B cell (primary cell): ENCODE measurements around the gene TMSB4X. TPM values are rescaled to one million over a fixed set of nuclear protein-coding genes. Genes with fewer than 3 reads are reported as not detected.

ENCODE experiments used
- ATAC-seq: fragments of 200-7000 bp; cut with Tn5 transposase; one replicate; pipeline ENCODE4 v1.10.0; 2021; ENCODE audit warnings: low read depth, mild to moderate bottlenecking, moderate number of reproducible peaks, moderate library complexity
- CTCF ChIA-PET: fragments of 350-600 bp; sonication (Branson Sonifier 250); formaldehyde crosslinking; loops from one replicate; lab custom pipeline; 2021; ENCODE audit warnings: antibody characterized with exemption, inconsistent platforms; lab: Charles Lee
- POLR2A ChIA-PET: fragments of 350-600 bp; sonication (Branson Sonifier 250); formaldehyde crosslinking; loops from one replicate; lab custom pipeline; 2021; ENCODE audit warnings: antibody characterized with exemption; lab: Charles Lee
- DNase-seq: peaks from one replicate; pipeline ENCODE4 v3.0.0; 2013
- H2AFZ ChIP-seq: 2 replicates; pipeline ENCODE4 v1.6.1; 2012; ENCODE audit warnings: mild to moderate bottlenecking, low read depth, low read length; ENCODE audit not compliant: insufficient read depth, poor library complexity, severe bottlenecking
- H3K27ac ChIP-seq, 2 donors: 1 replicate in 1 of 2; 2 replicates in 1 of 2; pipeline ENCODE4 v1.5.1; 2012 to 2013; ENCODE audit warnings: low read length in 2 of 2, mild to moderate bottlenecking in 2 of 2, moderate library complexity in 1 of 2
- H3K27me3 ChIP-seq, 4 experiments: fragments of 200-600 bp in 1 of 4; sonication (generic) in 1 of 4; replicated peaks in 1 of 4; 1 replicate in 2 of 4; 2 replicates in 2 of 4; pipeline versions ENCODE4 v1.6.1 to v1.7.0; 2013 to 2016; ENCODE audit warnings: low read length in 3 of 4, mild to moderate bottlenecking in 2 of 4, mixed read lengths in 1 of 4, moderate library complexity in 1 of 4; ENCODE audit not compliant: insufficient read depth in 4 of 4, control insufficient read depth in 3 of 4; ENCODE audit errors: control extremely low read depth in 1 of 4
- H3K36me3 ChIP-seq, 2 experiments: replicated peaks in 1 of 2; 1 replicate in 1 of 2; 2 replicates in 1 of 2; pipeline versions ENCODE4 v1.6.1 to v1.7.1; 2013; ENCODE audit warnings: low read length in 1 of 2; ENCODE audit not compliant: insufficient read depth in 2 of 2, control insufficient read depth in 1 of 2; ENCODE audit errors: control extremely low read depth in 1 of 2, extremely low read depth in 1 of 2
- H3K4me1 ChIP-seq, 2 donors: fragments of 200-600 bp in 1 of 2; sonication (generic) in 1 of 2; 1 replicate in 1 of 2; 2 replicates in 1 of 2; pipeline versions ENCODE4 v1.5.1 to v1.6.1; 2013 to 2017; ENCODE audit warnings: low read length in 2 of 2; ENCODE audit not compliant: control insufficient read depth in 2 of 2, insufficient read depth in 2 of 2
- H3K4me2 ChIP-seq: replicated peaks from 2 replicates; pipeline ENCODE3; 2012; ENCODE audit warnings: mild to moderate bottlenecking, low read depth, low read length; ENCODE audit not compliant: poor library complexity, severe bottlenecking
- H3K4me3 ChIP-seq, 5 experiments: fragments of 200-600 bp in 1 of 5; sonication (generic) in 1 of 5; 1 replicate in 3 of 5; 2 replicates in 2 of 5; pipeline versions ENCODE4 v1.5.1 to v1.7.0; 2011 to 2016; ENCODE audit warnings: low read length in 4 of 5, mild to moderate bottlenecking in 4 of 5, low read depth in 2 of 5, control low read depth in 1 of 5, moderate library complexity in 1 of 5; ENCODE audit not compliant: insufficient read depth in 1 of 5; ENCODE audit errors: control extremely low read depth in 1 of 5, extremely low read depth in 1 of 5
- H3K79me2 ChIP-seq: fragments of 200-600 bp; sonication (generic); one replicate; pipeline ENCODE4 v1.6.0; 2016; ENCODE audit warnings: low read length; ENCODE audit not compliant: control insufficient read depth, insufficient read depth
- H3K9ac ChIP-seq: fragments of 200-600 bp; sonication (generic); 2 replicates; pipeline ENCODE4 v1.6.1; 2017; ENCODE audit warnings: mild to moderate bottlenecking, low read length, moderate library complexity
- H3K9me3 ChIP-seq, 3 donors: one replicate each; pipeline versions ENCODE4 v1.6.1 to v1.7.1; 2013; ENCODE audit warnings: low read length in 2 of 3; ENCODE audit not compliant: control insufficient read depth in 2 of 3, insufficient read depth in 1 of 3; ENCODE audit errors: control extremely low read depth in 1 of 3
- H4K20me1 ChIP-seq: 2 replicates; pipeline ENCODE4 v1.6.0; 2012; ENCODE audit warnings: mild to moderate bottlenecking, low read length; ENCODE audit not compliant: insufficient read depth, control insufficient read depth, poor library complexity, severe bottlenecking
- H3K27ac Mint-ChIP-seq: one replicate; pipeline ENCODE4 v1.8.0; 2021; ENCODE audit warnings: mixed read lengths
- H3K27me3 Mint-ChIP-seq: one replicate; pipeline ENCODE4 v1.8.0; 2021; ENCODE audit warnings: mixed read lengths
- H3K4me1 Mint-ChIP-seq: one replicate; pipeline ENCODE4 v1.8.0; 2021; ENCODE audit warnings: mixed read lengths
- H3K4me3 Mint-ChIP-seq: one replicate; pipeline ENCODE4 v1.8.0; 2021; ENCODE audit warnings: mixed read lengths
- H3K9me3 Mint-ChIP-seq: one replicate; pipeline ENCODE4 v1.8.0; 2022; ENCODE audit warnings: mixed read lengths; ENCODE audit not compliant: insufficient read depth
- EZH2 ChIP-seq: IDR thresholded peaks from 2 replicates; pipeline ENCODE4 v1.6.1; 2012; ENCODE audit warnings: borderline replicate concordance, low read depth, mild to moderate bottlenecking, moderate library complexity, low read length; ENCODE audit not compliant: insufficient read depth, poor library complexity, severe bottlenecking
- WGBS: methylation state at CpG from one replicate; pipeline ENCODE4 v1.1.5; 2013; ENCODE audit warnings: missing lambda C conversion rate; ENCODE audit not compliant: insufficient coverage; 5-methylcytosine and 5-hydroxymethylcytosine counted together
- intact Hi-C: fragments of 100-400 bp; cut with micrococcal nuclease; formaldehyde crosslinking; loops from one replicate; pipeline ENCODE4 v1.10.0; 2022
- polyA plus RNA-seq: library from polyadenylated mRNA; depleted of rRNA; stranded (reverse); fragments of >200 nt; gene quantifications from 2 replicates; pipeline ENCODE4 v1.2.3, GENCODE V29; 2012
- total RNA-seq, 2 donors: library from RNA; stranded (reverse); fragments of 120-200 nt in 1 of 2; gene quantifications; 1 replicate in 1 of 2; 2 replicates in 1 of 2; pipeline versions ENCODE4 v1.2.3 to v1.2.4, GENCODE V29; 2013 to 2022
- TF ChIP-seq, protein P1 (sequence below): fragments of 200-600 bp; IDR thresholded peaks from one replicate; pipeline ENCODE4 v1.8.0; 2022; ENCODE audit warnings: antibody characterized with exemption, mild to moderate bottlenecking

Gene TMSB4X
- total and polyA plus RNA-seq, 2 donors (not counting 1 experiment from before 2014, with no cell fraction given) = 2,550 to 4,850 TPM

DNA sequence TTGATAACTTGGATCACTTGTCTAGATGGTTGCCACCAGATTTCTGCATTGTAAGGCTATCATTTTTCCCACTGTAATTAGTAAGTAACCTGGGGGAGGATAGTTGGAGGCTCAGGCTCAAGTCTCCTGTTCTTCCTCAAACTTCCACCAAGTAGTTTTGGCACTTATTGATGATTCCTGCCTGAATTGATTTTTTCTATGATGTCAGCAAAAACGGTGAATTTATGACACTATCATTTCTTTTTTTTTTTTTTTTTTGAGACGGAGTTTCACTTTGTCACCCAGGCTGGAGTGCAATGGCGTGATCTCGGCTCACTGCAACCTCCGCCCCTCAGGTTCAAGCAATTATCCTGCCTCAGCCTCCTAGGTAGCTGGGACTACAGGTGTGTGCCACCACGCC lies 12.4 kb downstream of the TMSB4X start:
- ATAC-seq (no peak), DNase-seq (no peak)
- CTCF ChIA-PET = no interaction called here
- H3K9me3 ChIP-seq = no peaks in the 10 kb centered on the region
- no peaks in the 10 kb centered on the region for H3K9me3 Mint-ChIP-seq
- intact Hi-C loops = no loop called here
- H3K4me1 Mint-ChIP-seq = peaks cover 51% of the 10 kb centered on the region
- H3K4me3 Mint-ChIP-seq = no peak overlapping the region
- H3K4me3 ChIP-seq = no peak overlapping the region
- H3K27ac Mint-ChIP-seq = no peak overlapping the region
- no peak overlapping the region for H3K9ac ChIP-seq
- H3K4me1 ChIP-seq = peaks cover 31 to 38% of the 10 kb centered on the region in 2 donors
- peaks cover 0 to 7% (median 0%) of the 10 kb centered on the region in 4 experiments for H3K27me3 ChIP-seq
- H3K79me2 ChIP-seq = peaks cover 24% of the 10 kb centered on the region
- TF ChIP-seq EZH2 = no peak
- TF ChIP-seq, protein P1, sequence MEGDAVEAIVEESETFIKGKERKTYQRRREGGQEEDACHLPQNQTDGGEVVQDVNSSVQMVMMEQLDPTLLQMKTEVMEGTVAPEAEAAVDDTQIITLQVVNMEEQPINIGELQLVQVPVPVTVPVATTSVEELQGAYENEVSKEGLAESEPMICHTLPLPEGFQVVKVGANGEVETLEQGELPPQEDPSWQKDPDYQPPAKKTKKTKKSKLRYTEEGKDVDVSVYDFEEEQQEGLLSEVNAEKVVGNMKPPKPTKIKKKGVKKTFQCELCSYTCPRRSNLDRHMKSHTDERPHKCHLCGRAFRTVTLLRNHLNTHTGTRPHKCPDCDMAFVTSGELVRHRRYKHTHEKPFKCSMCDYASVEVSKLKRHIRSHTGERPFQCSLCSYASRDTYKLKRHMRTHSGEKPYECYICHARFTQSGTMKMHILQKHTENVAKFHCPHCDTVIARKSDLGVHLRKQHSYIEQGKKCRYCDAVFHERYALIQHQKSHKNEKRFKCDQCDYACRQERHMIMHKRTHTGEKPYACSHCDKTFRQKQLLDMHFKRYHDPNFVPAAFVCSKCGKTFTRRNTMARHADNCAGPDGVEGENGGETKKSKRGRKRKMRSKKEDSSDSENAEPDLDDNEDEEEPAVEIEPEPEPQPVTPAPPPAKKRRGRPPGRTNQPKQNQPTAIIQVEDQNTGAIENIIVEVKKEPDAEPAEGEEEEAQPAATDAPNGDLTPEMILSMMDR = no peak
- POLR2A ChIA-PET = interaction anchor here (1.3 kb wide), 1 partner anchor 11 kb away, joined by 5 read pairs; no protein-coding TSS in a partner anchor
- H3K27ac ChIP-seq = no peak overlapping the region
- no peak overlapping the region for H3K4me2 ChIP-seq
- no CpG with 5 or more reads among the region's 6 CpGs for WGBS
- H3K36me3 ChIP-seq = no peaks in the 10 kb centered on the region
- no peak overlapping the region for H2AFZ ChIP-seq
- H4K20me1 ChIP-seq = no peaks in the 10 kb centered on the region
- no peaks in the 10 kb centered on the region for H3K27me3 Mint-ChIP-seq

DNA sequence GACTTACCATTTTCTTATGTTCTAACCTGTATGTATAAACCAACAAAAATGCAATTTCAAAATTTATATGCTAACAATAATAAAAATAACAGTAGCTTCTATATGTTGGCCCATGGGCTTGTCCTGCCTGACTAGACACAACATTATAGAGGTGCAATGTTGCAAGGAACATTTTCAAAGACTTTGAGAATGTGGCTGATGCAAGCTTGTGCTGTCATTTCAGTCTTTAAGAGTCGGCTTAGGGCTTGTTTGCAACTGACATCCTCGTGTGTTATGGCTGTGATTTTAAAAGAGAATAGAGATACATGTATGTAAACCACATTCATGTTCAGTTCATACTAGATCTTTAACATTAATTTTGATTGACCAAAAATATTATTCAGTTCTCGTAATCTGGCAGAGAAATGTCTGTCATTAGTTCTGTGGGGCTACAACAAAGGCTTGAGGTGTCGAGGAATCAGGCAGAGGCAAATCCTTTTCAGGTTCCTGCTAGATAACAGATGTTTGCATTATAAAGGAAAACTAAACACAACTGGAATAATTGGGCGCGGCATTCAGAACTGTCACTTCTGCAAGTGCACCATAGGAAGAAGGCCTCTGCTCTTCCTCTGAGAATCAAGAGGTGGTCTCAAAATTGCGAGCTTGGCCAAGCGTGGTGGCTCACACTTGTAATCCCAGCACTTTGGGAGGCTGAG lies 13.1 kb downstream of the TMSB4X start:
- TF ChIP-seq, protein P1 = no peak
- no peak for TF ChIP-seq EZH2
- Histone ChIP-seq H3K9ac (no peak overlapping the region), H4K20me1 (no peaks in the 10 kb centered on the region), H2AFZ (no peak overlapping the region), H3K4me1 (peaks cover 25 to 33% of the 10 kb centered on the region in 2 donors), H3K9me3 (no peaks in the 10 kb centered on the region), H3K79me2 (peaks cover 17% of the 10 kb centered on the region), H3K4me3 (no peak overlapping the region), H3K36me3 (no peaks in the 10 kb centered on the region), H3K27ac (no peak overlapping the region), H3K4me2 (no peak overlapping the region), H3K27me3 (peaks cover 0 to 3% (median 0%) of the 10 kb centered on the region in 4 experiments)
- no peak for DNase-seq
- ChIA-PET POLR2A (interaction anchor here (1.3 kb wide), 1 partner anchor 10 kb away, joined by 5 read pairs; no protein-coding TSS in a partner anchor), CTCF (no interaction called here)
- no peak for ATAC-seq
- peaks cover 48% of the 10 kb centered on the region for H3K4me1 Mint-ChIP-seq
- no peak overlapping the region for H3K27ac Mint-ChIP-seq
- intact Hi-C loops = no loop called here
- no peaks in the 10 kb centered on the region for H3K9me3 Mint-ChIP-seq
- H3K27me3 Mint-ChIP-seq = no peaks in the 10 kb centered on the region
- no peak overlapping the region for H3K4me3 Mint-ChIP-seq
- 100% methylated on average over 4 of the region's 8 CpGs for WGBS
